ENCODE data around the gene SEPTIN1. TPM values are rescaled to one million over a fixed set of nuclear protein-coding genes. Genes with fewer than 3 reads are reported as not detected.

Gene SEPTIN1
- total and polyA plus RNA-seq, 2 of the 13 experiments (the other 11 are each of a cell fraction or from before 2014, with no cell fraction given), result 0.18 to 0.67 TPM

- TF ChIP-seq ZNF281 (CRISPR knock-in tag; IDR thresholded peaks at IDR 0.05; ENCODE audit: borderline replicate concordance) (peak; percentile 92), ATF2 (CRISPR knock-in tag; IDR thresholded peaks at IDR 0.05) (peak; percentile 63; the same call in 1 of the 2 replicates), TAF15 (IDR thresholded peaks at IDR 0.05; ENCODE audit: low read depth, low read length, poor library complexity, severe bottlenecking) (no peak), ZNF75D (CRISPR knock-in tag; IDR thresholded peaks at IDR 0.05; ENCODE audit: borderline replicate concordance) (no peak), ZSCAN5A (CRISPR knock-in tag; IDR thresholded peaks at IDR 0.05; ENCODE audit: borderline replicate concordance) (no peak), ZBTB10 (CRISPR knock-in tag; IDR thresholded peaks at IDR 0.05; ENCODE audit: borderline replicate concordance) (no peak), GTF2F1 (IDR thresholded peaks at IDR 0.05; ENCODE audit: low read length) (no peak), ZNF367 (CRISPR knock-in tag; IDR thresholded peaks at IDR 0.05; ENCODE audit: borderline replicate concordance) (no peak), BCL6 (CRISPR knock-in tag; IDR thresholded peaks at IDR 0.05) (peak; percentile 26), ZMAT3 (CRISPR knock-in tag; conservative IDR thresholded peaks at IDR 0.05) (no peak), ZBTB21 (CRISPR knock-in tag; IDR thresholded peaks at IDR 0.05) (no peak), BRCA1 (CRISPR knock-in tag; IDR thresholded peaks at IDR 0.05) (0 out of 2 replicates have a peak, but pooled peaks have one; percentile 33), ARID4A (CRISPR knock-in tag; IDR thresholded peaks at IDR 0.05; ENCODE audit: borderline replicate concordance) (peak; percentile 77; the same call in 1 of the 2 replicates)
These were observed 27.0 kb upstream of the SEPTIN1 start (continued) for GRCh38 chr16:30409125-30410060.
